Pancreas (tissue), 10 donors: ENCODE measurements around the gene HHATL. TPM values are rescaled to one million over a fixed set of nuclear protein-coding genes. Genes with fewer than 3 reads are reported as not detected.
A peak's percentile ranks its signal among the peaks of the same experiment; 100 is the strongest.
"Not testable (repeated sequence)": the region's sequence is repeated elsewhere in the genome, so short reads cannot be mapped to it uniquely, and the experiment has no call there.

Source experiments
- ATAC-seq, 4 donors: fragments of 200-7000 bp; cut with Tn5 transposase; one replicate each; pipeline versions ENCODE4 v1.8.0 to v1.9.1; 2020; ENCODE audit warnings: mild to moderate bottlenecking in 4 of 4, moderate library complexity in 4 of 4
- DNase-seq, 6 donors: peaks; one replicate each; pipeline ENCODE4 v3.0.0-alpha.2; 2020
- FAIRE-seq: peaks from 2 replicates; lab custom pipeline; 2012; peaks lifted over from hg19 to GRCh38; lab: Jason Lieb, UNC
- H3K27ac ChIP-seq, 4 donors: fragments of 200-600 bp; sonication (generic); 1 replicate in 3 of 4; 2 replicates in 1 of 4; pipeline versions ENCODE4 v1.5.0 to v1.8.0; 2020
- H3K27me3 ChIP-seq, 4 donors: fragments of 200-600 bp; one replicate each; pipeline ENCODE4 v1.8.0; 2021
- H3K36me3 ChIP-seq, 3 donors: fragments of 200-600 bp; sonication (generic) in 1 of 3; one replicate each; pipeline versions ENCODE4 v1.5.0 to v1.8.0; 2020 to 2021
- H3K4me1 ChIP-seq, 3 donors: fragments of 200-600 bp; one replicate each; pipeline ENCODE4 v1.8.0; 2021
- H3K4me3 ChIP-seq, 4 donors: fragments of 200-600 bp; sonication (generic) in 2 of 4; one replicate each; pipeline versions ENCODE4 v1.5.0 to v1.8.0; 2020 to 2021
- H3K9me3 ChIP-seq, 4 donors: fragments of 200-600 bp; one replicate each; pipeline ENCODE4 v1.8.0; 2021
- WGBS, 2 donors: extraction: QIAGEN DNeasy Blood & Tissue Kit; methylation state at CpG; one replicate each; pipeline ENCODE4 v1.1.7; 2013; 5-methylcytosine and 5-hydroxymethylcytosine counted together
- intact Hi-C, 3 donors: fragments of 100-400 bp; cut with DNase I; formaldehyde crosslinking; loops; one replicate each; pipeline versions ENCODE4 v1.11.1 to v1.14.2; 2022
- polyA plus RNA-seq, 2 donors: library from polyadenylated mRNA; stranded (reverse); fragments of 200-250 nt; gene quantifications; one replicate each; pipeline ENCODE4 v1.2.3, GENCODE V29; 2013
- total RNA-seq, 6 donors: library from RNA; stranded (reverse); fragmentation: NEBNext Ultra II Directional in 4 of 6; extraction: Animal tissue kit (Norgen Biotek cat#: 25700) in 4 of 6; gene quantifications; one replicate each; pipeline versions ENCODE4 v1.2.1 to v1.2.4, GENCODE V29; 2021 to 2023
- TF ChIP-seq, protein P1 (sequence below), 4 donors: fragments of 200-600 bp; sonication (generic) in 3 of 4; IDR thresholded peaks; one replicate each; pipeline versions ENCODE4 v1.5.0 to v1.8.0; 2021; ENCODE audit warnings: antibody characterized with exemption in 4 of 4
- donor health status: healthy with polysubstance abuse.
- donor health status: DM: no; HTN: no; CAD: no; lungs with moderate emphysema.
- donor health status: DM: no; HTN: no; CAD: no.
- donor health status: control.
- donor health status: control.
- donor health status: Bipolar disorder and iron deficiency.
- donor health status: DM: yes; HTN: yes; CAD: no.
- donor health status: DM: no; HTN: no; CAD: no.
- donor health status: DM: no; HTN: no; CAD: no.
- donor health status: DM: yes; HTN: yes; CAD: no.

The HHATL gene
- total and polyA plus RNA-seq, 8 donors = 0.42 to 17.8 (median 2.4) TPM; not detected in 1

DNA sequence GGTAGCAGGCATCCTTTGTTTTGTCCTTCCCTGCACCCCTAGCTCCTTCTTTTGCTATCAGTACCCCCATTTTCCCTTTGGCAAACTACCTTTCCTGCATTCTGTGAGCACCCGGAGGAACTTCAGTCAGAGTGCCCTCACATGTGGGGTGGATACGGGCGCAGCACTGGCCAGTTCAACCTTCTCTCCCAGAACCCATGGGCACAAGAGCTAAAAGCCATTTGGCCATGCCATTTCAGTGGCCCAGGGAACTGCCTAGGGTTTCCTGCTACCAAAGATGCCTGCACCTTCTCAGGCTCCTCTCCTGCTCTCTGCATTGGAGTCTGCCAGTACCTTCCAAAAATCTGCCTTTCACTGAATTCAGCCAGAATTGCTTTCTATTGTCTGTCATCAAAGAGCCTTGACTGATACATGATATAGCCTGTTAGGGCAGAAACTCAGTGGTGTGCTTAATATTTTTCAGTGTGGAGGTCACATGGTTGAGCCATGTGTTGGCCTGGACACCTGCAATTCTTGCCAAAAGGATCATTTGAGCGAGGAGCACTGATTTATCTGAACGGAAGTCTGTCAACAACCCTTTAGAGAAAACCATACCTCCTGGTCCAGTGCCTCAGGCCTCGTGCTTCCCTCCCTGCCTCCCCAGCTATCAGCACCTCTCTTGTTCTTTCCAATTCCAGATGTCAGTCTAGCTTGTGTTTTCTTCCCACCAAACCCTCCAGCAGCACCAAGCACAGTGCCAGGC is 27.0 kb upstream of the HHATL start:
- intact Hi-C loops = no loop called here
- peak in 1 of 6 donors; percentile 4 for DNase-seq
- 59 to 61% methylated on average over 6 of the region's 6 CpGs for WGBS, 2 donors
- no peaks in the 10 kb centered on the region for H3K9me3 ChIP-seq
- no peaks in the 10 kb centered on the region for H3K36me3 ChIP-seq
- H3K27ac ChIP-seq = no peak overlapping the region
- FAIRE-seq = no peak
- TF ChIP-seq, protein P1, sequence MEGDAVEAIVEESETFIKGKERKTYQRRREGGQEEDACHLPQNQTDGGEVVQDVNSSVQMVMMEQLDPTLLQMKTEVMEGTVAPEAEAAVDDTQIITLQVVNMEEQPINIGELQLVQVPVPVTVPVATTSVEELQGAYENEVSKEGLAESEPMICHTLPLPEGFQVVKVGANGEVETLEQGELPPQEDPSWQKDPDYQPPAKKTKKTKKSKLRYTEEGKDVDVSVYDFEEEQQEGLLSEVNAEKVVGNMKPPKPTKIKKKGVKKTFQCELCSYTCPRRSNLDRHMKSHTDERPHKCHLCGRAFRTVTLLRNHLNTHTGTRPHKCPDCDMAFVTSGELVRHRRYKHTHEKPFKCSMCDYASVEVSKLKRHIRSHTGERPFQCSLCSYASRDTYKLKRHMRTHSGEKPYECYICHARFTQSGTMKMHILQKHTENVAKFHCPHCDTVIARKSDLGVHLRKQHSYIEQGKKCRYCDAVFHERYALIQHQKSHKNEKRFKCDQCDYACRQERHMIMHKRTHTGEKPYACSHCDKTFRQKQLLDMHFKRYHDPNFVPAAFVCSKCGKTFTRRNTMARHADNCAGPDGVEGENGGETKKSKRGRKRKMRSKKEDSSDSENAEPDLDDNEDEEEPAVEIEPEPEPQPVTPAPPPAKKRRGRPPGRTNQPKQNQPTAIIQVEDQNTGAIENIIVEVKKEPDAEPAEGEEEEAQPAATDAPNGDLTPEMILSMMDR (IDR thresholded peaks at IDR 0.05) = no peak
- H3K4me3 ChIP-seq = no peak overlapping the region
- no peaks in the 10 kb centered on the region for H3K27me3 ChIP-seq
- H3K4me1 ChIP-seq = no peaks in the 10 kb centered on the region
- peak in 1 of 4 donors; percentile 11 for ATAC-seq

DNA sequence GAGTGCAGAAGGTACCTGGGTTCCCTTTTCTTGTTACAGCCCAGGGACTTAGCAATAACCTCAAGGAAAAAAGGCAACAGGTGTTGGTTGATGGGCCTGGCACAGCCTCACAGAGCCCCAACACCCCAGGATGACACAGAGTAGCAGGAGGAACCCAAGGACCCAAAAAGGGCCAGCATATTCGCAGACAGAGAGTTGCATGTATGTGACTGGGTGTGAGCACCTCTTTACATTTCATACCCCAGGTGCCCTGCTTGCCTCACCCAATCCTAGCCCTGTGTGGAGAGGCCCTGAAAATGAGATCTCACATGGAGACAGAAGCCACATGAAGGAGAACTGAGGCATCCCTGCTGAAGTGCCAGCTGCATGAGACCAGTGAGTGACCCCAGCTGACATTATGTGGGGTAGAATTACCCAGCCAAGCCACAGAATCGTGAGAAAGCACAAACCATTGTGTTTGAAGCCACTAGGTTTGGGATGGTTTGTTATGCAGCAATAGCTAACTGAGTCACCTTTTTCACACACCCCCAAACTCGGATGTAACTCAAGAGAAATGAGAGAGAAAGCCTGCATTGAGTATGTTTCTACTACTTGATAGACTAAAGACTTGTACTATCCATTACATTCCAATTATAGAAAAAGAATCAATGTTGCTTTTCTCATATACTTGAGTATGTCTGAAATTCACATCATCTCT is 26.2 kb upstream of the HHATL start:
- Histone ChIP-seq H3K27ac (no peak overlapping the region), H3K4me1 (no peaks in the 10 kb centered on the region), H3K9me3 (no peaks in the 10 kb centered on the region), H3K4me3 (no peak overlapping the region), H3K36me3 (no peaks in the 10 kb centered on the region), H3K27me3 (no peaks in the 10 kb centered on the region)
- 76 to 80% methylated on average over 3 of the region's 3 CpGs for WGBS, 2 donors
- intact Hi-C loops = no loop called here
- FAIRE-seq (no peak), DNase-seq (no peak), ATAC-seq (no peak)
- TF ChIP-seq, protein P1 (IDR thresholded peaks at IDR 0.05) = no peak

DNA sequence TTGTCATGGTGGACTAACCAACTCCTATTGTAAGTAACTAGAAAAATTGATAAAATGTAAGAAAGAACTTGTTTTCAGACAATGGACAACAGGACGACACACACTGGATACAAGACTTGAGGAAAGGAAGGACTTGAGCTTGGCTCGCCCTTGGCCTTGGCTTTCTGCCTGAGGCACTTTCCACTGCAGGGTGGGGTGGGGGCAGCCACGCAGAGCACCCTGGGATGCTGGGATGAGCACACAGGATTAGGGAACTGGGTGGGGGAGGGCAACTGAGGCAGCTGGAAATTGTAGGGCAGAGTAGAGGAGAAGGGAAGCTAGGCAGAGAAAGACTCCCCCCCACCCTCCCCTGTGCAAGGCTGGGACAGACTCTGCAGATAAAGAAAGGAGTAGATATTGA is 25.5 kb upstream of the HHATL start:
- FAIRE-seq (no peak), DNase-seq (peak in 1 of 6 donors; percentile 4), ATAC-seq (no peak)
- H3K9me3 ChIP-seq = no peaks in the 10 kb centered on the region
- TF ChIP-seq, protein P1 (IDR thresholded peaks at IDR 0.05) = no peak
- no peaks in the 10 kb centered on the region for H3K36me3 ChIP-seq
- no peak overlapping the region for H3K4me3 ChIP-seq
- intact Hi-C loops = no loop called here
- no peaks in the 10 kb centered on the region for H3K4me1 ChIP-seq
- no peak overlapping the region for H3K27ac ChIP-seq
- 47 to 60% methylated on average over 3 of the region's 3 CpGs for WGBS, 2 donors
- no peaks in the 10 kb centered on the region for H3K27me3 ChIP-seq

DNA sequence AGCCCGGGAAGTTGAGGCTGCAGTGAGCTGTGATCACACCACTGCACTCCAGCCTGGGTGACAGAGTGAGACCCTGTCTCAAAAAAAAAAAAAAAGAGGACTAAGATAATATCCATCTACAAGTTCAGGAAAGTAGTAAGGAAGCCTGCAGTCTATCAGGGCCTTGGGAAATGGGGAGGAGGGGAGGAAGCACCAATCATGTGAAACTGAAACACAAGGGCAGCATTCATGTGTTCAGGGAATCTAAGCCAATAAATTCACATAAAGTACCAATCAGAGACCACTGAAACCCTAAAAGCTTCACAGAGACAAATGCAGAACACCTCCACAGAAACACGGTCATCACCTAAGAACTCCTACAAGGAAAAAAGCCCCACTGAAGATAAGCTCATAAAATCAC is 22.9 kb upstream of the HHATL start:
- ATAC-seq = no peak
- Histone ChIP-seq H3K4me3 (no peak overlapping the region), H3K27ac (no peak overlapping the region), H3K36me3 (no peaks in the 10 kb centered on the region), H3K4me1 (no peaks in the 10 kb centered on the region), H3K9me3 (no peaks in the 10 kb centered on the region), H3K27me3 (no peaks in the 10 kb centered on the region)
- TF ChIP-seq, protein P1 (IDR thresholded peaks at IDR 0.05) = no peak
- intact Hi-C loops = no loop called here
- WGBS, 2 donors = 77 to 83% methylated on average over 2 of the region's 2 CpGs
- no peak for FAIRE-seq
- no peak for DNase-seq

DNA sequence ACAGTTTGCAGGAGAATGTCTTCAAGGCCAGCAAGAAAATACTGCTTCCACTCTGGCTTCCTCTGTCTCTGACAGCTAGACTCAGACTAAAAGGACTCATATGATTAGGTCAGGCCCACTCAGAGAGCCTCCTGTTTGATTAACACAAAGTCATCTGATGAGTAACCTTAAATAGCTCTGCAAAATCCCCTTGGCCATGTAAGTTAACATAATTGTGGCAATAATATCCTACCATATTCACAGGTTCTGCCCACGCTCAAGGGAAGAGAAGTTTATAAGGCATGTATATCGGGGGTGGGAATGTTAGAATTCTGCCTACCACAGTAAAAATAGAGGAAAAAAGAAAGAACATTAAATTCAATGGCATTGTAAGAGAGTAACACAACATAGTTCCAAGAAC is 20.6 kb upstream of the HHATL start:
- Histone ChIP-seq H3K27ac (no peak overlapping the region), H3K4me1 (no peaks in the 10 kb centered on the region), H3K36me3 (no peaks in the 10 kb centered on the region), H3K27me3 (no peaks in the 10 kb centered on the region), H3K4me3 (no peak overlapping the region), H3K9me3 (no peaks in the 10 kb centered on the region)
- 92 to 97% methylated on average over 2 of the region's 2 CpGs for WGBS, 2 donors
- no peak for FAIRE-seq
- TF ChIP-seq, protein P1 (IDR thresholded peaks at IDR 0.05) = no peak
- intact Hi-C loops = no loop called here
- no peak for DNase-seq
- ATAC-seq = no peak

DNA sequence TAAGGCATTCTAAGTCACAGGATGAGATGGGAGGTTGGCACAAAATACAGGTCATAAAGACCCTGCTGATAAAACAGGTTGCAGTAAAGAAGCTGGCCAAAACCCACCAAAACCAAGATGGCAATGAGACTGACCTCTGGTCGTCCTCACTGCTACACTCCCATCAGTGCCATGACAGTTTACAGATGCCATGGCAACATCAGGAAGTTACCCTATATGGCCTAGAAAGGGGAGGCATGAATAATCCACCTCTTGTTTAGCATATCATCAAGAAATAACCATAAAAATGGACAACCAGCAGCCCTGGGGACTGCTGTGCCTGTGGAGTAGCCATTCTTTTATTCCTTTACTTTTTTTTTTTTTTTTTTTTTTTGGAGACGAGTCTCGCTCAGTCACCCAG is 19.8 kb upstream of the HHATL start:
- H3K4me3 ChIP-seq, H3K36me3 ChIP-seq, FAIRE-seq, DNase-seq, H3K9me3 ChIP-seq, H3K4me1 ChIP-seq, H3K27me3 ChIP-seq, intact Hi-C loops, H3K27ac ChIP-seq, ATAC-seq: not testable (repeated sequence)
- WGBS, 2 donors = 75 to 92% methylated on average over 3 of the region's 3 CpGs
